GM19099 (cell line): ENCODE measurements around the gene MGLL.

ENCODE experiments used
- POLR2A ChIP-seq: IDR thresholded peaks from 3 replicates; pipeline ENCODE4 v1.6.1; 2011; ENCODE audit warnings: low read depth; ENCODE audit not compliant: insufficient read length; ENCODE audit errors: extremely low read depth

MGLL gene

DNA sequence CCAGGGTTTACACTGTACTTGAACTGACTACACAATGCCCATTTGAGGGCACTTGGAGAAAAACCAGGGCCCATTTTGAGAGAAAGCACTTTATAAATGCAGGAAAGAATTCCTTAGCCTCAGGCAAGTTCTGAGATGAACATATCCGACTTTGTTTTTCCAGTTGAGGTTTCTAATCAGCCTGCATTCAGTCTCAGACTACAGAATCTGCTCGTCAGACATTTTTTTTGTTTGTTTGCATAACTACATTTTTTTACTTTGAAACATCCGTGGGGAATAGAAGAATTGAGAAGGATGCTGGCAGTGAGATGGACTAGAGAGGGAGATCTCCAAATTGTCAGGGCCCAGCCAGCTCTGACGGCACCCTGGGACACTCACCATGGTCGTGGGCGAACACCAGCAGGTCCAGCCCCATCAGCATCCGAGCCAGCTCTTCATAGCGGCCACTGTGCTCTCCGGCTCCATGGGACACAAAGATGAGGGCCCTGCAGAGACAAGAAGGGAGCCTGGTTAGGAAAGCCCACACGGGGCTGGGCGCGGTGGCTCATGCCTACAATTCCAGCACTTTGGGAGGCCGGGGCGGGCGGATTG is 40.8 kb downstream of the MGLL start:
- no peak for TF ChIP-seq POLR2A

DNA sequence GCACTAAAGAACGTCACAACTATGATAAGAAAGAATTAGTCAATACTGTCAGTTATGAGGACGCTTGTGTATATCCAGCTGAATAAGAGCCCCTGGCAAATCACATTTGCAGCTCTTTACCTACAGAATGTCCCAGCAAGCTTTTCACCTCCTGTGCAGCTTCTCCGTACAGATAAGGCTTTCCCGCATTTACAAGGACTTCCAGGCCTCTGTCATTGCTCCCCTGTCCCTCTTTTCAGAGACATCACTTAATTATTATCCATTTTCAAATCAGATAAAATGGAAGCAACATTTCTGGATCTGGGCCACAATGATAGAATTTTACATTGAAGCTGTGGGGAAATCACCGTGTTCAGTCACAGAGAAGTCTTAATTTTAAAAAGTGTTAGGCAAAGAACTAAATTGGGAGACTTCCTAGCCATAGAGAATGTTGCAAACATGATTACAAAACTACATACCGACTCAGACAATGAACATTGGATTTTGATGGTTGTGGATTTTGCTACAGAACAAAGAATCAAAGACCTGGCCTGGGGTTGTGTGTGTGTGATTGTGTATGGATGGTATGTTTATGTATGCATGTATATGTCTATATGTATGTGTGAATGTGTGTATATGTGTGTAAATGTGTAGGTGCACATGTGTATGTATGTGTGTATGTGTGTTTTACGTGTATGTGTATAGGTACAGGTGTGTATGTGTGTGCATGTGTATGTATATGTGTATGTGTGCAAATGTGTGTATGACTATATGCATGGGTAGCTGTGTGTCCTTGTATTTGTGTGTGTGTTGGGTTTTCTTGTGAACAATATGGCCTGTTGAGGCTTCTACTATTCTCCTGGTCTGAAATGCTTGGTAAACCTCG is 41.5 kb downstream of the MGLL start:
- TF ChIP-seq POLR2A = no peak

DNA sequence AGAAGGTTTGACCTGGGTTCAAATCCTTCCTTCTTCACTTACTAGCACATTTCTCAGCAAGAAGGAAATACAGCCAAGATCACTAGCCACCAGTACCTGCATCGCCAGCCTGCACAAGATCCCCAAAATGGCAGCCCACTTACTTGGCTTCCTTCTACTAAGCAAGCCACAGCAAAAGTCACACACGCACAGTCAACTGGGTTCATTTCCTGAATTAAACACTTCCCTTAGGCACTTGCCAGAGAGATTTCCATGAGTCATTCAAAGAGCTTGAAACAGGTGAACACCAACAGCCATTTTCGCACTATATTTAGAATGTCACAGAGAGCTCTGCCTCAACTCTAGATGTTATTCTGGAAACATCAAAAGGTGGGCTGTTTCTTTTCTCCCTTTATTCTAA is 42.6 kb downstream of the MGLL start:
- no peak for TF ChIP-seq POLR2A

DNA sequence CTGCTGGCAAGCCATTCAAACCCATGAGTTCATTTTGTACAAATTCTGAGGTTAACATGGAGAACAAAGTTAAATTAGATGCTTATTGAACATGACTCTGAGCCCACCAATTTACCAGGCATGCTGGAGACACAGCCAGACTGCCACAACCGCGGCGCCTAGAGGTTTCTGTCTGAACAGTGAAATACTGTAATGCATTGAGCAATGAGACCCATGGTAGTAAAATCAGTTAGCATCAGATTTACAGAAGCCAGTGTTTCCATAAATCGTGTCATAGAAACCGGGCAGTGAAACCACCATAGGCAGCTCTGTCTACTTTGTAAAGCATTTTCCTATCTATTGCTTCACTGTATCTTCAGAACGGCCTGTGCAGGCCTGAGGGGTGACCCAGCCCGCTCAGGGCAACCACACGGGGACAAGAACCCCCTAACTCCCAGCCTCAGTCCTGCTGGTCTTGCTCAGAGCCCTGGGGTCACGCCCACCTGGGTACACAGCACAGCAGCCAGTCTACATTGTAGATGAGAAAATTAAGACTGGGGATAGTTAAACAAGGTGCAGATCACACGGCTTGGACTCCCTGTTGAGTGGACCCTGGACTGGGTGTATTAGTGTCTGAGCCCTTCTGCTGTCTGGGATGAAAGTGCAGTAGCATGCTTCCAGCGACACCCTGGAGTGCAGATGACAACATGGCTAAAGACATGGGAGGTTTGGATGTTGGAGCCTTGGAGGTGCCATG is 44.2 kb downstream of the MGLL start:
- TF ChIP-seq POLR2A = no peak

DNA sequence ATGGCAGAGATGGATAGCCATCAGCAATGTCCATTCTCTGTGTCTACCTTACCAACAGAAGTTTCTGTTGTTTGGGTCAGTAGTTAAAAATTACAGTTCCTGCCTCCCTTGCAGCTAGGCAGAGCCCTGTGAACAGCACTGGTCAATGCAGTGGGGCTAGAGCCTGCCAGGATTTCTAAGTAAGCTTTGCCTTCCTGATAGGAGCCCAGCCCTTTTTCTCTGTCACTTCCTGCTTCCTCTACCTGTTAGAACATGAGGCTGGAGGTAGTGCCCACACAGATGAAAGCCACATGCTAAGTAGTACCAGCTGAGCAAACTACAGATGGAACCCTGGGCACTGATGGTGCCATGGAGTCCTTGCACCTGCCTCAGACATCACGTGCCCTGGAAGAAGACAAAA is 45.0 kb downstream of the MGLL start:
- no peak for TF ChIP-seq POLR2A

DNA sequence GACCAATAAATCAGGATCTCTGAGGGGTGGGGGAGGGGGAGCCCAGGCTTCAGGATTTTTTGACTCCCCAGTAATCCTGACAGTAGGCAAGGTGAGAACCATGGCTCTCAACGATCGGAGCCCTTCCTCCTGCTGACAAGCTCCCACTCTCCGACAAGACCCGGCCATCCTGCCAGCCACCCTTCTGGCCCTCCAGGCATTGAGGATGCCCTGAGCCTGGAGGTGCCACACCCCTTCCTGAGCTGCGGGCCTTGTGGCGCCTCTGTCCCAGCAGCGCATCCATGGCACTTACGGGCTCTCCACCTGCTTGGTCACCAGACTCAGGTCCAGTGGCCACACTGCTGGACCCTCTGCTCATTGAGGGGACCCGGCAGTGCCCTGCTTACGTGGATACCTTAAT is 46.0 kb downstream of the MGLL start:
- no peak for TF ChIP-seq POLR2A

DNA sequence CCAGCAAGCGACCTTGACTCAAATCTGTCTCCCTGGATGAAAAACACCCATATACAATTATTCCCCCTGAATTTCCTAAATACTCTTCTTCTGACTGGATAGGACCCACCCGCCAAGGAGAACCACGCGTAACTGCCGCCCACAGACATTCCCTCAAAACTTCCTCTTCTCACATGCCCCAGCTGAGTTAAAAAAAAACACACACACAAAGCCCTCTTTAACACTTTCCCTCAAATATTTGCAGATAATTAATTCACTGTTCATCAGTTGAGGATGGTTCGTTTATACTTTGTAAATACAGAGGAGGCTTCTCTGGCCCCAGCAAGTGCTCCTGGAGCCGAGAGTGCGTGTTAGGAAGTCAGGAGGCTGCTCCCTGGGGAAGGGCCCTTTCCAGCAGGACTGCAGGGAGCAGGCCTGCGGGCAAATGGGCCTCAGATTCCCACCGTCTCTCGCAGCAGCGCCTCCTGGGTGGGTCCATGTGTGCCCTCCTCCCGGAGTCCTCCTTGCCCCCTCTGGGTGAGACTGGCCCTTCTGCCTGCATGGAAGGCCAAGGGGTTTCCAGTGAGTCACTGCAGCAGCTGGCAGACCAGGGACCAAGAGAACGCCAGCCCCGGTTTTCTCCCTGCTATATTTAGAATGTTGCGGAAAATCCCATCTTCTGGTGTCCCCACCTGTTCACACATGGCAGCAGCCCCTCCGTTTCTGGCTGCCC is 46.8 kb downstream of the MGLL start:
- peak; percentile 31 for TF ChIP-seq POLR2A

DNA sequence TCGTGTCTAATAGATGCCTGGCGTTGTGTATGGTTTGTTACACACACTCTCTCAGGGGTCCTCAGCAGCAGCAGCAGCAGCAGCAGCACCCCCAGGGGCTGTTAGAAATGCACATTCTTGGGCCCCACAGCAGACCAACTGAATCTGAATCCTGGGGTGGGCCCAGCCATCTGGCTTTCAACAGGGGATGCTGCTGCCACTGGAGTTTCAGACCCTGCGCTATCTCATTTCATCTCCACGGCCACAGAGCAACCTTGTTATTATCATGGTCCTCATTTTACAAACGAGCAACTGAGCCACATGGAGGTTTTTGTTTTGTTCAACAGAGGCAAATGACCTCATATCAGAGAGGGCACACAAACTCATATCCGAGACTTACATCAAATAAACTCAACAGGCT is 47.7 kb downstream of the MGLL start:
- no peak for TF ChIP-seq POLR2A

DNA sequence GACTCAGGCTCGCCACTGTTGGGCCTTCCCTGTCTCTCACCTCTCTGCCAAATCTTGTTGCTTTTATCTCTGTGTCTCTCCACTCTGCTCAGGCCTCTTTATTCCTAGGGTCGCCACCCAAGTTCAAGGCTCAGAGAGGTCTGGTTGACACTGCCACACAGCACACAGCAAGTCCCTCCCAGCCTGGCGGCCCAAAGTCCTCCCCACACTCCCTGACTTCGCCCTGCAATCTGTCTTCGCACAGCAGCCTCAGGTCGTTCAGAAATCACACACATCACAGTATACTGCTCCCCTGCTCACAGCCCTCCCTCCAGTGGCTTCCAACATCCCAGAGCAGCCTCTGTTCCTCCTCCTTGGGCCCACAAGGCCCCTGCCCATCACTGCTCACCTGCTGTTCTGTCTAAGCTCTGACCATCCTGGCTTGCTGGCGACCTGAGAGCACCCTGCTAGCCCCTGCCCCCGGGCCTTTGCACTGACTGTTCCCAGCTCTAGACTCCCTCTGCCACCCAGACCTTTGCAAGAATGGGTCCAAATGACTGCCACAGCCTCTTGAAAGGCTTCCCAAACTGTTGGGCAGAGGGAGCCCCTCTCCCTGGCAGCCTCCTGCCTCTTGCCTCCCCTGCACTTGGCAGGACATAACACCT is 48.4 kb downstream of the MGLL start:
- TF ChIP-seq POLR2A = no peak

DNA sequence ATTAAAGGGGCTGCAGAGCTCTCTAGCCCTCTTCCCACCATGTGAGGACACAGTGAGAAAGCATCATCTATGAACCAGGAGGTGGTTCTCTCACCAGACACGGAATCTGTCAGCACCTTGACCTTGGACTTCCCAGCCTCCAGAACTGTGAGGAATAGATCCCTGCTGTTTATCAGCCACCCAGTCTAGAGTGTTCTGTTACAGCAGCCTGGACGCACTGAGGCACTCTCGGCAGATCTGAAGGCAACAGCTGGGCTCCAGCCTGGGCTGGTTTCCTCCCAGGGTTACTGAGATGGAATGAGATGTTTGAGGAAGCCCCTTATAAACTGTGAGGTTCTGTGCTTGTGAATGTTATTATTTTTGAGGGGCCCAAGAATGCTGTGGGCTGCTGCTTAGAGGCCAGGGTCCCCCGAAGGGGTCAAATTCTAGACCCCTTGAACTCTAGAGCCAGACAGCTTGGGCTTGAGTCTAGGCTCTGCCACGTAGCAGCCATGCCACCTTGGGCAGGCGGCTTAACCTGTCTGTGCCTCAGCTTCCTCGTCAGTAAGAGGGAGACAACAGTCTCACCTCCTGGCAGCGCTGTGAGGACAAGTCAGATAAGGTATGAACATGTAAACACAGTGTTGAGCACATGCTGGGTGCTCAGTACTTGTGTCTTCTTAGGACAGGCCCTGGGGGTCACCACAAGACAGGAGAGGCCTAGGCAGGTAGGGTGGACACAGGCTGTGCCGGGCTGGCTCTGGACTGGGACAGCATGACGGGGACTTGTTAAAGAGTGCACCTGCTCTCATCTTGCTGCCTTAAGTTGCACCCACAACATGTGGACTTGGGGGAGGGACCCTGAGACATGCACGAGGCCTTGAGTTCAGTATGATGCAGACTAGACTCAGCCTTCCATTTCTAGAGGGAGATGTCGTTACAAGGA is 49.2 kb downstream of the MGLL start:
- TF ChIP-seq POLR2A = no peak

DNA sequence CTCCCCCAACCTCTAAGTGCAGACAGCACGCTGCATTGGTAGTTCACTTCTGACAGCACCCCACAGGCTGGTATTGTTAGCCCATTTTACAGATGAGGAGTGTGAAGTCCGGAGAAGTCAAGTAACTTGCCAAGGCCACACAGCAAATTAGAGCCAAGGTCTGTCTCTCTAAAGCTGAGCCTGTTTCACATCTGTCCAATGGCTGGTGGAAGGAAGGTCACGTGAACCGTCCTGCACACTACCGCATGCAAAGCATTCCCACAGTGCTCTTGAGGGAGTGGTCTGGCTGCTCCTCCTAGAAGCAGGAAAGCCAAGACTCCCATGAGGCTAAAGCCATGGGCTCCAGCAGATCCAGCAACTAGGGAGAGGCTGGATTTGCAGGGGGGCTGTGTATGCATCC is 50.0 kb downstream of the MGLL start:
- TF ChIP-seq POLR2A = no peak

DNA sequence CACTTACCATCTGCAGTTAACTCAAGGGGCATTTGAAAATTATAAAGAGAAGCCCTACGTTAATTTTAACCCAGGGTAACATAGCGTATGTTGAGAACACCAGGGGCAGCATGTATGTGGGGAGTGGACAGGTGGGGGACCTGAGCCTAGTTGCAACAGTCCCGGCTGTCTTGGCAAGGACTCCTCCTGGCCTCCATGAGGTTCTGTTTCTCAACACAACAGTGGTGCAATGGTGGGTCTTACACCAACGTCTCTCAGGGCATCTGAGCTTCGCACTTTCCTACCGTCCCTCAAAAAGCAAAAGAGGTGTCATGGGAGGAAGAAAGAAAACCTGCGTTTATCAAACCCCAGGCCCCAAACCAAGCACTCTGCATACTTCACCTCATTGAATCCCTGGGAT is 50.6 kb downstream of the MGLL start:
- no peak for TF ChIP-seq POLR2A

DNA sequence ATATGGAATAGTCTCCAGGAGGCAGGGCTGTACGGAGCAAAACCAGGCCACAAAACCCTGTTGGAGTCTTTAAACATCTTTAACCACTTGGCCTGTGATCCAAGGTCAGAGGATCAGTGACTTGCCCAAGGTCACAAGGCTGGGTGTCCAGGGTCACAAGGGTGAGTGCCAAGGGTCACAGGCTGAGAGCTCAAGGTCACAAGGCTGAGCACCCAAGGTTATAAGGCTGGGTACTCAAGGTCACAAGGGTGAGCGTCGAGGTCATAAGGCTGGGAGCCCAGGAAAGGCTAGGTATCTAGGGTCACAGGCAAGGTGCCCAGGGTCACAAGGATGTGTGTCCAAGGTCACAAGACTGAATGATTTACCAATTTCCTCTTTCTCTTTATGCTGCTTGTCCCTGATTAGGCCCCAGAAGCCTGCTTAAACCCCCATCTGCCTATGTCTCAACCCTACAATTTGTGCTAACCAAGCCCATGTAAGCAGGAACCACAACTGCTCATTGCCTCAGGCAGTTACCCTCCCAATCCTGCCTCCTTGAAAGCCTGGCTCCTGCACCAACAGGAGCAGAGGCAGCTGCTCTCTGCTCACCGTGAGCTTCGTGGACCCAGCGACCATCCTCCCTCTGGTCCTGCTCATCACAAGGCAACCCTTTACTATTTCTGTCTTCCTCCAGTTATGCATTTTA is 51.5 kb downstream of the MGLL start:
- no peak for TF ChIP-seq POLR2A
